Measurements from ENCODE around the gene TICRR. TPM values are rescaled to one million over a fixed set of nuclear protein-coding genes. Genes with fewer than 3 reads are reported as not detected.
"Not testable (repeated sequence)": the region's sequence is repeated elsewhere in the genome, so short reads cannot be mapped to it uniquely, and the experiment has no call there.

Gene TICRR
- total RNA-seq, 1 donor from 2014 or later = 4.8 TPM

DNA sequence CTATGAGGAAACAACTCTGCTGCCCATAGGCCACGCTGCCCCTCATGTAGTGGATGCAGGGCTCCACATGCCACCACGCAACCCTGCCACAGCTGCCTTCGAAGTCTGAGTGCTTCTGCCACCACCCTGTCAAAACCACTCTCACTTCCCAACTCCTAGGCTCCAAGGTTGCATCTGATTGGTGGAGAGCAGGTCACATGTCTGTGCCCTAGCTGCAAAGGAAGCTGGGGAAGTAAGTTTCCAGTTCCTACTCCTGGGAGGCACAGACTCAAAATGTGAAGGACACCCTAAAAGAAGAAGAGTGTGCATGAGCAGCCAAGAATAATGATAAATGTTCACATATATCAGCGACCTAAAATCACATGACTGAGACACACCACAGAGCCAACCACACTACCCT lies 31.9 kb upstream of the TICRR start:
- Mint-ChIP-seq H3K4me1 (ENCODE audit: unreplicated experiment) (no peaks in the 10 kb centered on the region), H3K36me3 (ENCODE audit: low read depth, unreplicated experiment) (no peaks in the 10 kb centered on the region), H3K4me3 (ENCODE audit: unreplicated experiment) (no peak overlapping the region), H3K27ac (ENCODE audit: unreplicated experiment) (no peak overlapping the region), H3K27me3 (ENCODE audit: unreplicated experiment) (no peaks in the 10 kb centered on the region), H3K9me3 (ENCODE audit: unreplicated experiment) (peaks cover under 1% of the 10 kb centered on the region)
- TF ChIP-seq, protein P1, sequence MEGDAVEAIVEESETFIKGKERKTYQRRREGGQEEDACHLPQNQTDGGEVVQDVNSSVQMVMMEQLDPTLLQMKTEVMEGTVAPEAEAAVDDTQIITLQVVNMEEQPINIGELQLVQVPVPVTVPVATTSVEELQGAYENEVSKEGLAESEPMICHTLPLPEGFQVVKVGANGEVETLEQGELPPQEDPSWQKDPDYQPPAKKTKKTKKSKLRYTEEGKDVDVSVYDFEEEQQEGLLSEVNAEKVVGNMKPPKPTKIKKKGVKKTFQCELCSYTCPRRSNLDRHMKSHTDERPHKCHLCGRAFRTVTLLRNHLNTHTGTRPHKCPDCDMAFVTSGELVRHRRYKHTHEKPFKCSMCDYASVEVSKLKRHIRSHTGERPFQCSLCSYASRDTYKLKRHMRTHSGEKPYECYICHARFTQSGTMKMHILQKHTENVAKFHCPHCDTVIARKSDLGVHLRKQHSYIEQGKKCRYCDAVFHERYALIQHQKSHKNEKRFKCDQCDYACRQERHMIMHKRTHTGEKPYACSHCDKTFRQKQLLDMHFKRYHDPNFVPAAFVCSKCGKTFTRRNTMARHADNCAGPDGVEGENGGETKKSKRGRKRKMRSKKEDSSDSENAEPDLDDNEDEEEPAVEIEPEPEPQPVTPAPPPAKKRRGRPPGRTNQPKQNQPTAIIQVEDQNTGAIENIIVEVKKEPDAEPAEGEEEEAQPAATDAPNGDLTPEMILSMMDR (IDR thresholded peaks at IDR 0.05; ENCODE audit: unreplicated experiment) = no peak
- no peak for DNase-seq (ENCODE audit: low spot score)

DNA sequence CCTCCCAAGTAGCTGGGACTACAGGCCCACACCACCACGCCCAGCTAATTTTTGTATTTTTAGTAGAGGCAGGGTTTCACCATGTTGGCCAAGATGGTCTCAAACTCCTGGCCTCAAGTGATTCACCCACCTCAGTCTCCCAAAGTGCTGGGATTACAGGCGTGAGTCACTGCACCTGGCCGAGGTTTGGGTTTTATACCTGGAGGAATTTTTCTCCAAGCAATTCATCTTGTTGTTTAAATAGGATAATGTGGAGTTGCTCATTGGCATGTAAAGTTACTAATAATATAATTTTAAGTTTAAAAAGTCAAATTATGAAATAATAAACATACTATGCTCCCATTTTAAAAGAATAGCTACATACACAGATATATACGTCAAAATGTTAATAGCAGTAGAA lies 26.1 kb upstream of the TICRR start:
- not testable (repeated sequence) for H3K27ac Mint-ChIP-seq (ENCODE audit: unreplicated experiment); H3K27me3 Mint-ChIP-seq (ENCODE audit: unreplicated experiment); H3K4me1 Mint-ChIP-seq (ENCODE audit: unreplicated experiment); DNase-seq (ENCODE audit: low spot score); H3K9me3 Mint-ChIP-seq (ENCODE audit: unreplicated experiment); H3K4me3 Mint-ChIP-seq (ENCODE audit: unreplicated experiment); H3K36me3 Mint-ChIP-seq (ENCODE audit: low read depth, unreplicated experiment)

DNA sequence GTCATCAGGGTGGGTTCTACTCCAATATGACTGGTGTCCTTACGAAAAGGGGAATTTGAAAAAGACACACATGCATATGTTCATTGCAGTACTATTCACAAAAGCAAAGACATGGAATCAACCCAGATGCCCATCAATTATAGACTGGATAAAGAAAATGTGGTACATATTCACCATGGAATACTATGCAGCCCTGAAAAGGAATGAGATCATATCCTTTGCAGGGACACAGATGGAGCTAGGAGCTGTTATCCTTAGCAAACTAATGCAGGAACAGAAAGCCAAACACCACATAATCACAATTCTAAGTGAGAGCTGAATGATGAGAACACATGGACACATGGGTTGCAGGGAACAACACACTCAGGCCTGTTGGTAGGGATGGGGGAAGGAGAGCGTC lies 24.8 kb upstream of the TICRR start:
- H3K4me1 Mint-ChIP-seq (ENCODE audit: unreplicated experiment) = peaks cover 6% of the 10 kb centered on the region

DNA sequence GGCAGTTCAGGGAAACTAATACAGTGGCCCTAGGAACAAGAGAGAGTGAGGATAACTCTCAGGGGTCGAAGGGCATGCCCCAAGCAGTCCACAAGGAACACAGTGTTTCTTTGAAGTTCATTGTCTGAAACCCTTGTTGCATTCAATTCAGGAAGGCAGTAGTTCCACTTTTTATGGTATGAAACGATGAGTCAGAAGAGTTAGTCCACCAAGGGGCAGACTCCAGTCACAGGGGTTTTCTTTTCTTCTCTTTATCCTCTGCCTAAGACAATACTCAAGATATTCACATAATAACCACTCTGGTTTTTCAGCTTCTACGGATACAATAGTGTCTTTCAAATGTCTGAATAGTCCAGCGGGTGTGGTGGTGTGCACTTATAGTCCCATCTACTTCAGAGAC lies 23.7 kb upstream of the TICRR start:
- peaks cover 5% of the 10 kb centered on the region for H3K9me3 Mint-ChIP-seq (ENCODE audit: unreplicated experiment)
- no peaks in the 10 kb centered on the region for H3K27me3 Mint-ChIP-seq (ENCODE audit: unreplicated experiment)
- H3K4me1 Mint-ChIP-seq (ENCODE audit: unreplicated experiment) = peaks cover 6% of the 10 kb centered on the region
- no peak for DNase-seq (ENCODE audit: low spot score)
- no peak overlapping the region for H3K27ac Mint-ChIP-seq (ENCODE audit: unreplicated experiment)
- TF ChIP-seq, protein P1 (IDR thresholded peaks at IDR 0.05; ENCODE audit: unreplicated experiment) = no peak
- H3K4me3 Mint-ChIP-seq (ENCODE audit: unreplicated experiment) = no peak overlapping the region
- H3K36me3 Mint-ChIP-seq (ENCODE audit: low read depth, unreplicated experiment) = no peaks in the 10 kb centered on the region

More for the DNA sequence above, 24.8 kb upstream of the TICRR start:
- Mint-ChIP-seq H3K27me3 (ENCODE audit: unreplicated experiment) (no peaks in the 10 kb centered on the region), H3K27ac (ENCODE audit: unreplicated experiment) (no peak overlapping the region), H3K9me3 (ENCODE audit: unreplicated experiment) (peaks cover 5% of the 10 kb centered on the region), H3K4me3 (ENCODE audit: unreplicated experiment) (no peak overlapping the region), H3K36me3 (ENCODE audit: low read depth, unreplicated experiment) (no peaks in the 10 kb centered on the region)
- no peak for DNase-seq (ENCODE audit: low spot score)
- TF ChIP-seq, protein P1 (IDR thresholded peaks at IDR 0.05; ENCODE audit: unreplicated experiment) = no peak

DNA sequence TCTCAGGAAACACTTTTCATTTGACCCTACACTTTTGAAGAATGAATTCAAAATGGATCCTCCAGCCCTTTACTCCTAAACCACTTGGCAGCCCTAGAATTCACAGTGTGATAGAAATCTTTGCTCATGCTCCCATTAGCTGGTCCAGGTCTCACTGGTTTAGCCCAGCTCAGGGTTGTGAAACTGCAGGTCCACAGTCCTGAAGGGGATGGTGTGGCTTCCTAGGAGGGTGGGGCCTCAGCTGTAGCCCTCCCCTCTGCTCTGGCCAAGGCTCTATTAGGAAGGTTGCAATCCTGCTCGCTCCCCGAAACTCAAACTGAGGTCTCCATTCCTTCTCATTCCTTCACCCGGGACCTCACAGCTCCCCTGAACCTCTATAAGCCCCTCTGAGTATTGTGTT lies 21.6 kb upstream of the TICRR start:
- Mint-ChIP-seq H3K27me3 (ENCODE audit: unreplicated experiment) (no peaks in the 10 kb centered on the region), H3K4me1 (ENCODE audit: unreplicated experiment) (peaks cover 6% of the 10 kb centered on the region), H3K9me3 (ENCODE audit: unreplicated experiment) (peaks cover 2% of the 10 kb centered on the region), H3K27ac (ENCODE audit: unreplicated experiment) (no peak overlapping the region), H3K4me3 (ENCODE audit: unreplicated experiment) (no peak overlapping the region), H3K36me3 (ENCODE audit: low read depth, unreplicated experiment) (no peaks in the 10 kb centered on the region)
- TF ChIP-seq, protein P1 (IDR thresholded peaks at IDR 0.05; ENCODE audit: unreplicated experiment) = no peak
- no peak for DNase-seq (ENCODE audit: low spot score)

DNA sequence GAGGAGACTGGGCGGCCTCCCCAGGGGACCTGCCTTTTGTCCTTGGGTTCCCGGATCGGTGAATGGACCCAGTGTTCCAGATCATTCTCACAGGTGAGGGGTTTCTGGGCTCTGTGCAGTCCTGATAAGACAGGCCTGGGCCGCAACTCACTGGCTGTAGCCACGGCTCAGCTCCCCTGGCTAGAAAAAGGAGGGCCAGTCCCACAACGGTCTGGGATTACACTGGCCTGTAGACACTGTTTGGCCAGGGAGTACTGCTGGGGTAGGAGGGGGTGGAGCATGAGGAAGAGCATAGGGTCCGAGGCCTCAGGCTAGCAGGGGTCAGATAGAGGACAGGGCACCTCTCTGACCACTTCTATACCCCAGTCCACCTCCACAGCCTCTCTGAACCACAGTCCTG lies 21.0 kb upstream of the TICRR start:
- TF ChIP-seq, protein P1 (IDR thresholded peaks at IDR 0.05; ENCODE audit: unreplicated experiment) = no peak
- Mint-ChIP-seq H3K4me3 (ENCODE audit: unreplicated experiment) (no peak overlapping the region), H3K9me3 (ENCODE audit: unreplicated experiment) (no peaks in the 10 kb centered on the region), H3K4me1 (ENCODE audit: unreplicated experiment) (peaks cover 6% of the 10 kb centered on the region), H3K27ac (ENCODE audit: unreplicated experiment) (no peak overlapping the region), H3K27me3 (ENCODE audit: unreplicated experiment) (no peaks in the 10 kb centered on the region), H3K36me3 (ENCODE audit: low read depth, unreplicated experiment) (no peaks in the 10 kb centered on the region)
- DNase-seq (ENCODE audit: low spot score) = no peak

All from endothelial cell (in vitro differentiated cells).